Gastroesophageal sphincter (tissue), 3 donors: ENCODE results near the gene SNRPB.
"Not testable (repeated sequence)": the region's sequence is repeated elsewhere in the genome, so short reads cannot be mapped to it uniquely, and the experiment has no call there.

Experiments
- CTCF ChIP-seq, 4 experiments: fragments of 200-600 bp in 2 of 4; fragments of 450-650 bp in 2 of 4; sonication (generic) in 1 of 4; IDR thresholded peaks; one replicate each; pipeline ENCODE4 v1.5.1; 2017 to 2019; ENCODE audit warnings: antibody characterized with exemption in 4 of 4, mild to moderate bottlenecking in 2 of 4, moderate library complexity in 2 of 4
- POLR2A ChIP-seq, 2 donors: fragments of 450-650 bp; IDR thresholded peaks; one replicate each; pipeline ENCODE4 v1.6.1; 2017; ENCODE audit warnings: antibody characterized with exemption in 2 of 2, mild to moderate bottlenecking in 2 of 2, moderate library complexity in 1 of 2

GRCh38 chr20:2502808-2503384 lies 32.3 kb upstream of the SNRPB start:
- not testable (repeated sequence) for TF ChIP-seq CTCF, POLR2A (IDR thresholded peaks at IDR 0.05)
